PC-3 (cell line): ENCODE data around the gene GPC3. TPM values are rescaled to one million over a fixed set of nuclear protein-coding genes. Genes with fewer than 3 reads are reported as not detected.

Experiments
- ATAC-seq: fragments of 200-7000 bp; cut with Tn5 transposase; 2 replicates; pipeline ENCODE4 v1.9.1; 2020; ENCODE audit warnings: mild to moderate bottlenecking, moderate library complexity
- BruUV-seq: library from RNA; stranded (reverse); fragments of 400-500 nt; replicated peaks from 2 replicates; lab custom pipeline; 2021; lab: Mats Ljungman, UMichigan
- CTCF ChIA-PET: fragments of 300-600 bp; sonication (Branson Sonifier 250); formaldehyde crosslinking; loops from one replicate; lab custom pipeline; 2022; ENCODE audit warnings: antibody characterized with exemption; lab: Charles Lee
- POLR2A ChIA-PET: fragments of 300-600 bp; sonication (Branson Sonifier 250); formaldehyde crosslinking; loops from one replicate; lab custom pipeline; 2022; ENCODE audit warnings: antibody characterized with exemption; ENCODE audit not compliant: unreplicated experiment; lab: Charles Lee
- DNase-seq: peaks from one replicate; pipeline ENCODE4 v3.0.0-alpha.2; 2015
- H2AFZ ChIP-seq: fragments of 300-600 bp; sonication (generic); 2 replicates; pipeline ENCODE4 v1.6.0; 2016; ENCODE audit warnings: antibody characterized with exemption, low read length
- H3F3A ChIP-seq: fragments of 300-600 bp; sonication (generic); one replicate; pipeline ENCODE4 v1.6.0; 2017; ENCODE audit warnings: antibody characterized with exemption, low read length, control low read depth, mild to moderate bottlenecking; ENCODE audit not compliant: unreplicated experiment
- H3K27ac ChIP-seq: fragments of 300-600 bp; sonication (generic); 2 replicates; pipeline ENCODE4 v1.5.1; 2016; ENCODE audit warnings: mild to moderate bottlenecking, low read length
- H3K27me3 ChIP-seq: fragments of 300-600 bp; sonication (generic); 2 replicates; pipeline ENCODE4 v1.6.1; 2016; ENCODE audit warnings: low read length, mixed read lengths
- H3K36me3 ChIP-seq: fragments of 300-600 bp; sonication (generic); 2 replicates; pipeline ENCODE4 v1.6.1; 2016; ENCODE audit warnings: low read depth, mixed run types, low read length, mixed read lengths
- H3K4me1 ChIP-seq: fragments of 300-600 bp; sonication (generic); 2 replicates; pipeline ENCODE4 v1.5.1; 2016; ENCODE audit warnings: low read length; ENCODE audit not compliant: insufficient read depth
- H3K4me2 ChIP-seq: fragments of 300-600 bp; sonication (generic); 2 replicates; pipeline ENCODE4 v1.6.0; 2016; ENCODE audit warnings: low read length
- H3K4me3 ChIP-seq: fragments of 300-600 bp; sonication (generic); 2 replicates; pipeline ENCODE4 v1.5.1; 2016; ENCODE audit warnings: mild to moderate bottlenecking, low read length, mixed read lengths
- H3K79me2 ChIP-seq: fragments of 300-600 bp; sonication (generic); 2 replicates; pipeline ENCODE4 v1.6.1; 2017; ENCODE audit warnings: low read length, mixed read lengths
- H3K9ac ChIP-seq: fragments of 300-600 bp; sonication (generic); 2 replicates; pipeline ENCODE4 v1.6.0; 2016; ENCODE audit warnings: mild to moderate bottlenecking, low read length
- H3K9me2 ChIP-seq: fragments of 300-600 bp; sonication (generic); replicated peaks from 2 replicates; pipeline ENCODE4 v1.6.1; 2016; ENCODE audit warnings: mixed run types, low read length, mixed read lengths
- H3K9me3 ChIP-seq: fragments of 300-600 bp; sonication (generic); 2 replicates; pipeline ENCODE4 v1.6.1; 2016; ENCODE audit warnings: low read length, mixed read lengths
- H4K20me1 ChIP-seq: fragments of 300-600 bp; sonication (generic); 2 replicates; pipeline ENCODE4 v1.6.1; 2016; ENCODE audit warnings: low read length, mixed read lengths
- EZH2 ChIP-seq: fragments of 300-600 bp; sonication (generic); IDR thresholded peaks from one replicate; pipeline ENCODE4 v1.6.1; 2017; ENCODE audit warnings: antibody characterized with exemption, mild to moderate bottlenecking, low read length; ENCODE audit not compliant: unreplicated experiment
- EZH2phosphoT487 ChIP-seq: fragments of 300-600 bp; sonication (generic); IDR thresholded peaks from 2 replicates; pipeline ENCODE4 v1.6.1; 2018; ENCODE audit warnings: mild to moderate bottlenecking, antibody characterized with exemption, low read length, borderline replicate concordance
- intact Hi-C: fragments of 100-400 bp; cut with micrococcal nuclease; formaldehyde crosslinking; loops from 2 replicates; pipeline ENCODE4 v1.9.0; 2023
- total RNA-seq: library from RNA; depleted of rRNA; stranded (reverse); fragments of >200 nt; gene quantifications from 2 replicates; pipeline ENCODE4 v1.2.3, GENCODE V29; 2014
- TF ChIP-seq, protein P1 (sequence below): fragments of 300-600 bp; sonication (generic); conservative IDR thresholded peaks from 2 replicates; pipeline ENCODE4 v1.5.1; 2017; ENCODE audit warnings: antibody characterized with exemption, low read depth, mild to moderate bottlenecking, low read length

Gene GPC3
- total RNA-seq, 1 experiment from 2014 or later = not detected

DNA sequence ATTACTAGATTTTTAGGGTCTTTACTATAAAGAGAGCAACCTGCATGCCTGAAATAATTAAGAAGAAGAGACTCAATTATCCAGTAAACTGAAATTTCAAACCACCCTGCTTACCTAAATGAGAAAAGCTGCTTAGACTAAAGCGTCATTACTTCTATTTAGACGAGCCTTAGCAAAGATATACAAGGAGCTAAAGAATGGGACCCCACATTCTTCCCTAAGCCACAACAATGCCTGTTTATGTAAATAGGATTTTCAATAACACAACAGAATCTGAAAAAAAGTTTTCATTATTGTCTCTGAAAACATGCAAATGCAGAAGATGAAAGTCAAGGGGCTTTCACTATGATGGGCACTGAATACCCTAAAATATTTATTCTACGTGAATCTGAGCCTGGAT, 16.2 kb downstream of the GPC3 start:
- Histone ChIP-seq H3K4me3 (no peak overlapping the region), H3F3A (no peaks in the 10 kb centered on the region), H3K9me3 (no peaks in the 10 kb centered on the region), H3K79me2 (no peaks in the 10 kb centered on the region), H4K20me1 (no peaks in the 10 kb centered on the region), H3K9ac (no peak overlapping the region), H3K4me2 (no peak overlapping the region), H2AFZ (no peak overlapping the region), H3K4me1 (no peaks in the 10 kb centered on the region), H3K9me2 (no peaks in the 10 kb centered on the region), H3K27me3 (peaks cover 45% of the 10 kb centered on the region), H3K27ac (no peak overlapping the region), H3K36me3 (no peaks in the 10 kb centered on the region)
- ATAC-seq (no peak), DNase-seq (no peak)
- TF ChIP-seq EZH2 = no peak
- TF ChIP-seq EZH2phosphoT487 = no peak
- BruUV-seq = no TSS peak
- POLR2A ChIA-PET = no interaction called here
- intact Hi-C loops = no loop called here
- CTCF ChIA-PET = no interaction called here

DNA sequence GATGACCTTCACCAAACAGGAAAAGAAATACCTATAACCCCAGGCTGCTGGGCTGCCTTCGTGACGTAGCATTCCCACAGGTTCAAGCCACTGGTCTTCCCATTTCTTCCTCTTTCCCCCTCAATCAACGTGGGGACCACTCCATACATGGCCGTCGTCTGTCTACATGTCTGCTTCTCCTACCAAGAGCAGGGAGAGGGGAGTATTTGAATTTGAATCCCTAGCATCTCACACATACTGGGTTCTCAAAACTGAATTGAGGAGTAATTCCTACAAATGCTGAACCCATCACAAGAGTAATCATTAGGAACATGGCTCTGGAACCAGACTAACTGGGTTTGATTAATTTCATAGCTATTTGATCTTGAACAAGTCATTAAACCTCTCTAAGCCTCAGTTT, 17.3 kb downstream of the GPC3 start:
- intact Hi-C loops = no loop called here
- H3K27me3 ChIP-seq = peaks cover 45% of the 10 kb centered on the region
- no peak overlapping the region for H3K4me2 ChIP-seq
- no TSS peak for BruUV-seq
- H3K9me2 ChIP-seq = no peaks in the 10 kb centered on the region
- H3K27ac ChIP-seq = no peak overlapping the region
- no peaks in the 10 kb centered on the region for H3K36me3 ChIP-seq
- no peak overlapping the region for H3K4me3 ChIP-seq
- H3K79me2 ChIP-seq = no peaks in the 10 kb centered on the region
- ATAC-seq (no peak), DNase-seq (no peak)
- no peaks in the 10 kb centered on the region for H4K20me1 ChIP-seq
- H2AFZ ChIP-seq = no peak overlapping the region
- ChIA-PET POLR2A (no interaction called here), CTCF (no interaction called here)
- H3K4me1 ChIP-seq = no peaks in the 10 kb centered on the region
- no peak overlapping the region for H3K9ac ChIP-seq
- no peaks in the 10 kb centered on the region for H3K9me3 ChIP-seq
- no peak for TF ChIP-seq EZH2phosphoT487
- TF ChIP-seq, protein P1, sequence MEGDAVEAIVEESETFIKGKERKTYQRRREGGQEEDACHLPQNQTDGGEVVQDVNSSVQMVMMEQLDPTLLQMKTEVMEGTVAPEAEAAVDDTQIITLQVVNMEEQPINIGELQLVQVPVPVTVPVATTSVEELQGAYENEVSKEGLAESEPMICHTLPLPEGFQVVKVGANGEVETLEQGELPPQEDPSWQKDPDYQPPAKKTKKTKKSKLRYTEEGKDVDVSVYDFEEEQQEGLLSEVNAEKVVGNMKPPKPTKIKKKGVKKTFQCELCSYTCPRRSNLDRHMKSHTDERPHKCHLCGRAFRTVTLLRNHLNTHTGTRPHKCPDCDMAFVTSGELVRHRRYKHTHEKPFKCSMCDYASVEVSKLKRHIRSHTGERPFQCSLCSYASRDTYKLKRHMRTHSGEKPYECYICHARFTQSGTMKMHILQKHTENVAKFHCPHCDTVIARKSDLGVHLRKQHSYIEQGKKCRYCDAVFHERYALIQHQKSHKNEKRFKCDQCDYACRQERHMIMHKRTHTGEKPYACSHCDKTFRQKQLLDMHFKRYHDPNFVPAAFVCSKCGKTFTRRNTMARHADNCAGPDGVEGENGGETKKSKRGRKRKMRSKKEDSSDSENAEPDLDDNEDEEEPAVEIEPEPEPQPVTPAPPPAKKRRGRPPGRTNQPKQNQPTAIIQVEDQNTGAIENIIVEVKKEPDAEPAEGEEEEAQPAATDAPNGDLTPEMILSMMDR = no peak
- TF ChIP-seq EZH2 = no peak
- H3F3A ChIP-seq = no peaks in the 10 kb centered on the region

DNA sequence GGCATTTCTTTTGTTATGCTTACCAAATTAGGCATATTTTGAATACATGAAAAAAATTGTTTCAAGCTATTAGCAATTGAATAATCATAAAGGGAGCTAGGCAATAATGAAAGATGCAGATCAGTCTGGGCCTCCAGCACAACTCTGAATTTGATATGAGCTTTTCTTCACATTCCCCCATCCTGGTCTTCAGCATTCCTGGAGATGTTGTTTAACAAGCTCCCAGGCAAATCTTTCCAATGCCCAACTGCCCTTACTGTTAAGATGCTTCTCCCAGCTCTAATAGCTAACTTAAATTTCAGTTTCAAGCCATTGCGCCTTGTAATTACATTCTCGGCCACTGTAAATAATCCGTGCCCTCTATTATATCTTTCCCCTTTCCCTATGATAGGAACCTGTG, 19.2 kb downstream of the GPC3 start:
- no peaks in the 10 kb centered on the region for H3K36me3 ChIP-seq
- no peak overlapping the region for H2AFZ ChIP-seq
- no peaks in the 10 kb centered on the region for H3K79me2 ChIP-seq
- H3K9me3 ChIP-seq = no peaks in the 10 kb centered on the region
- no peak overlapping the region for H3K9ac ChIP-seq
- intact Hi-C loops = no loop called here
- no peak overlapping the region for H3K27ac ChIP-seq
- no peaks in the 10 kb centered on the region for H3F3A ChIP-seq
- peaks cover 39% of the 10 kb centered on the region for H3K27me3 ChIP-seq
- H3K4me3 ChIP-seq = no peak overlapping the region
- H4K20me1 ChIP-seq = no peaks in the 10 kb centered on the region
- TF ChIP-seq EZH2phosphoT487 = no peak
- TF ChIP-seq, protein P1 = no peak
- TF ChIP-seq EZH2 = no peak
- POLR2A ChIA-PET = no interaction called here
- CTCF ChIA-PET = no interaction called here
- no peaks in the 10 kb centered on the region for H3K4me1 ChIP-seq
- H3K9me2 ChIP-seq = no peaks in the 10 kb centered on the region
- no peak for DNase-seq
- H3K4me2 ChIP-seq = no peak overlapping the region
- BruUV-seq = no TSS peak
- no peak for ATAC-seq
